SK-N-SH treated with all-trans-retinoic acid at 6 μM for 48 hours (cell line): Measurements from ENCODE around the gene NTM.

Experiments
- ARNTL ChIP-seq: fragments of 450-650 bp; formaldehyde crosslinking; IDR thresholded peaks from 2 replicates; pipeline ENCODE4 v1.5.0; 2020; ENCODE audit warnings: low read depth, mild to moderate bottlenecking, moderate library complexity, borderline replicate concordance
- ESRRG ChIP-seq: fragments of 250-450 bp; sonication (Bioruptor Pico); IDR thresholded peaks from 2 replicates; pipeline ENCODE4 v1.6.1; 2021; ENCODE audit warnings: mild to moderate bottlenecking
- GLIS3 ChIP-seq: fragments of 250-450 bp; sonication (Bioruptor Pico); IDR thresholded peaks from 2 replicates; pipeline ENCODE4 v1.5.0; 2020; ENCODE audit warnings: mild to moderate bottlenecking, moderate library complexity
- OSR1 ChIP-seq: fragments of 250-450 bp; sonication (Bioruptor Pico); IDR thresholded peaks from 2 replicates; pipeline ENCODE4 v1.8.0; 2022; ENCODE audit warnings: moderate library complexity, mild to moderate bottlenecking, inconsistent platforms
- PPARA ChIP-seq: fragments of 250-450 bp; sonication (Bioruptor Pico); IDR thresholded peaks from 2 replicates; pipeline ENCODE4 v1.5.0; 2020; ENCODE audit warnings: mild to moderate bottlenecking, borderline replicate concordance
- RARB ChIP-seq: fragments of 250-450 bp; sonication (Bioruptor Pico); IDR thresholded peaks from 2 replicates; pipeline ENCODE4 v1.8.0; 2021; ENCODE audit warnings: mild to moderate bottlenecking, moderate library complexity
- SNAI2 ChIP-seq: fragments of 250-450 bp; sonication (Bioruptor Pico); IDR thresholded peaks from 2 replicates; pipeline ENCODE4 v1.5.0; 2020; ENCODE audit warnings: mild to moderate bottlenecking, moderate library complexity
- ZFP30 ChIP-seq: fragments of 450-650 bp; formaldehyde crosslinking; IDR thresholded peaks from 2 replicates; pipeline ENCODE4 v1.5.0; 2022; ENCODE audit warnings: mild to moderate bottlenecking, moderate library complexity
- ZNF8 ChIP-seq: fragments of 450-650 bp; formaldehyde crosslinking; IDR thresholded peaks from 2 replicates; pipeline ENCODE4 v1.5.0; 2020; ENCODE audit warnings: mild to moderate bottlenecking, moderate library complexity
- TF ChIP-seq, protein P1 (sequence below): fragments of 250-450 bp; sonication (Bioruptor Pico); IDR thresholded peaks from 2 replicates; pipeline ENCODE4 v1.8.0; 2020; ENCODE audit warnings: mild to moderate bottlenecking, moderate library complexity, borderline replicate concordance

DNA sequence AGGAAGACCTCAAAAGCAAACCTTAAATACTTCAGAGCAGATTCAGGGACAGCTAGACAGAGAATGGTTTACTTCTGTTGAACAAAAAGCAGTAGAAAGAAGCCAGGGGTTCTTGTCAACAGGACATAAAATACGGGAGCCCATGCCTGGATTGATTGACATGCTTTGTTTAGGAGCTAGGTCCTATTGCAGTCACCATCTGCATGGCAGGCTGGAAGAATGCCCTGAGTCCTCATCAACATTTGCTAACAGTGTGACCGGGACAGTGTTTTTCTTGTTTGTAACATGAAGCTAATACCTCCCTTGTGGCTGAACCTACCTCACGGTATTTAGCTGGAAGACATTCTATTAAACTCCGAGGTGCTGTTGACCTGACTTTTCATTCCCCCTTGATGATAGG, 225.4 kb downstream of the NTM start:
- TF ChIP-seq RARB (CRISPR knock-in tag) (no peak), GLIS3 (no peak), ESRRG (CRISPR knock-in tag) (no peak), OSR1 (CRISPR knock-in tag) (no peak), ARNTL (CRISPR knock-in tag) (no peak), PPARA (no peak), ZFP30 (CRISPR knock-in tag) (no peak), SNAI2 (CRISPR knock-in tag) (no peak), ZNF8 (CRISPR knock-in tag) (no peak)
- TF ChIP-seq, protein P1, sequence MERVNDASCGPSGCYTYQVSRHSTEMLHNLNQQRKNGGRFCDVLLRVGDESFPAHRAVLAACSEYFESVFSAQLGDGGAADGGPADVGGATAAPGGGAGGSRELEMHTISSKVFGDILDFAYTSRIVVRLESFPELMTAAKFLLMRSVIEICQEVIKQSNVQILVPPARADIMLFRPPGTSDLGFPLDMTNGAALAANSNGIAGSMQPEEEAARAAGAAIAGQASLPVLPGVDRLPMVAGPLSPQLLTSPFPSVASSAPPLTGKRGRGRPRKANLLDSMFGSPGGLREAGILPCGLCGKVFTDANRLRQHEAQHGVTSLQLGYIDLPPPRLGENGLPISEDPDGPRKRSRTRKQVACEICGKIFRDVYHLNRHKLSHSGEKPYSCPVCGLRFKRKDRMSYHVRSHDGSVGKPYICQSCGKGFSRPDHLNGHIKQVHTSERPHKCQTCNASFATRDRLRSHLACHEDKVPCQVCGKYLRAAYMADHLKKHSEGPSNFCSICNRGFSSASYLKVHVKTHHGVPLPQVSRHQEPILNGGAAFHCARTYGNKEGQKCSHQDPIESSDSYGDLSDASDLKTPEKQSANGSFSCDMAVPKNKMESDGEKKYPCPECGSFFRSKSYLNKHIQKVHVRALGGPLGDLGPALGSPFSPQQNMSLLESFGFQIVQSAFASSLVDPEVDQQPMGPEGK (CRISPR knock-in tag): no peak
